Common myeloid progenitor, CD34-positive (primary cell): ENCODE measurements around the gene SMARCC1.

ENCODE experiments used
- CTCF ChIA-PET: fragments of 350-600 bp; sonication (Branson Sonifier 250); formaldehyde crosslinking; loops from one replicate; lab custom pipeline; 2021; ENCODE audit warnings: antibody characterized with exemption; lab: Charles Lee
- POLR2A ChIA-PET: fragments of 350-600 bp; sonication (Branson Sonifier 250); formaldehyde crosslinking; loops from one replicate; lab custom pipeline; 2021; ENCODE audit warnings: antibody characterized with exemption; lab: Charles Lee
- DNase-seq, 3 donors: peaks; one replicate each; pipeline versions ENCODE4 v3.0.0 to v3.0.0-alpha.2; 2013
- H3K27ac ChIP-seq, 2 experiments: 1 replicate in 1 of 2; 2 replicates in 1 of 2; pipeline ENCODE4 v1.7.0; 2013; ENCODE audit warnings: inconsistent platforms in 2 of 2, low read length in 2 of 2, mild to moderate bottlenecking in 2 of 2, low read depth in 1 of 2, moderate library complexity in 1 of 2; ENCODE audit not compliant: severe bottlenecking in 2 of 2, insufficient read depth in 1 of 2, poor library complexity in 1 of 2
- H3K27me3 ChIP-seq, 5 experiments: replicated peaks in 2 of 5; 1 replicate in 3 of 5; 2 replicates in 2 of 5; pipeline versions ENCODE4 v1.6.1 to v1.7.0; 2013; ENCODE audit warnings: low read length in 4 of 5, mild to moderate bottlenecking in 2 of 5, moderate library complexity in 2 of 5, inconsistent platforms in 1 of 5; ENCODE audit not compliant: insufficient read depth in 5 of 5, control insufficient read depth in 4 of 5
- H3K36me3 ChIP-seq, 4 experiments: 1 replicate in 2 of 4; 2 replicates in 2 of 4; pipeline versions ENCODE4 v1.6.1 to v1.7.0; 2013; ENCODE audit warnings: low read length in 3 of 4, control low read depth in 1 of 4, mild to moderate bottlenecking in 1 of 4; ENCODE audit not compliant: control insufficient read depth in 4 of 4, insufficient read depth in 4 of 4
- H3K4me1 ChIP-seq, 4 experiments: 1 replicate in 3 of 4; 2 replicates in 1 of 4; pipeline versions ENCODE4 v1.6.1 to v1.7.1; 2013; ENCODE audit warnings: low read length in 3 of 4, mild to moderate bottlenecking in 3 of 4, control low read depth in 1 of 4, inconsistent platforms in 1 of 4, moderate library complexity in 1 of 4; ENCODE audit not compliant: control insufficient read depth in 4 of 4, insufficient read depth in 4 of 4; ENCODE audit errors: control extremely low read depth in 1 of 4
- H3K4me3 ChIP-seq, 7 experiments: 1 replicate in 4 of 7; 2 replicates in 3 of 7; pipeline versions ENCODE4 v1.5.1 to v1.7.0; 2013; ENCODE audit warnings: mild to moderate bottlenecking in 7 of 7, low read length in 6 of 7, moderate library complexity in 6 of 7, inconsistent platforms in 2 of 7, low read depth in 2 of 7, control low read depth in 1 of 7; ENCODE audit not compliant: insufficient read depth in 4 of 7, control insufficient read depth in 1 of 7; ENCODE audit errors: extremely low read depth in 1 of 7
- H3K9me3 ChIP-seq, 5 experiments: 1 replicate in 4 of 5; 2 replicates in 1 of 5; pipeline versions ENCODE4 v1.6.1 to v1.7.1; 2013; ENCODE audit warnings: low read length in 4 of 5, mild to moderate bottlenecking in 2 of 5, inconsistent platforms in 1 of 5, low read depth in 1 of 5, moderate library complexity in 1 of 5; ENCODE audit not compliant: control insufficient read depth in 4 of 5, insufficient read depth in 2 of 5; ENCODE audit errors: control extremely low read depth in 1 of 5
- WGBS: methylation state at CpG from one replicate; pipeline ENCODE4 v1.1.5; 2013; ENCODE audit not compliant: insufficient coverage; 5-methylcytosine and 5-hydroxymethylcytosine counted together

Gene SMARCC1

DNA sequence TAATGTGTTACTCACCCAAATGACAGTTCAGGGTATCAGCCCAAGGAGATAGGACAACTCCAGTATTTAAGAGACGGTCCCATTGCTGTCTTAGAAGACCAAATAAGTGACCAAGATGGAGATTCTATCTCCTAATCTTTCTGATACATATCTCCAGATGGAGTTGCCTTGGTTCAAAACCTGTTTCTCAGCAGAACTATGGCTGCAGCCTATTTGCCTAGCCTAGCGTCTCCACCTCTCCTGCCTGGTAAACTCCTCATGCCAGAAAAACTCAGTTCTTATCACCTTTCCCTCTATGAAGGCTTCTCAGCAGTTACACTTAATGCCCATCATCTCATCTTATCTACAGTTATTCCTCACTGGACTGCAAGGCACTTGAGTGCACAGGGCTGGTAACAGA is 201.8 kb downstream of the SMARCC1 start:
- WGBS = 95% methylated on average over 2 of the region's 2 CpGs
- ChIA-PET POLR2A (no interaction called here), CTCF (no interaction called here)
- Histone ChIP-seq H3K9me3 (no peaks in the 10 kb centered on the region), H3K4me3 (no peak overlapping the region), H3K36me3 (peaks cover 0 to 3% (median under 1%) of the 10 kb centered on the region in 4 experiments), H3K27ac (no peak overlapping the region), H3K27me3 (peaks cover 0 to 55% (median 16%) of the 10 kb centered on the region in 5 experiments), H3K4me1 (peaks cover 0 to 18% (median 16%) of the 10 kb centered on the region in 4 experiments)
- DNase-seq = no peak

DNA sequence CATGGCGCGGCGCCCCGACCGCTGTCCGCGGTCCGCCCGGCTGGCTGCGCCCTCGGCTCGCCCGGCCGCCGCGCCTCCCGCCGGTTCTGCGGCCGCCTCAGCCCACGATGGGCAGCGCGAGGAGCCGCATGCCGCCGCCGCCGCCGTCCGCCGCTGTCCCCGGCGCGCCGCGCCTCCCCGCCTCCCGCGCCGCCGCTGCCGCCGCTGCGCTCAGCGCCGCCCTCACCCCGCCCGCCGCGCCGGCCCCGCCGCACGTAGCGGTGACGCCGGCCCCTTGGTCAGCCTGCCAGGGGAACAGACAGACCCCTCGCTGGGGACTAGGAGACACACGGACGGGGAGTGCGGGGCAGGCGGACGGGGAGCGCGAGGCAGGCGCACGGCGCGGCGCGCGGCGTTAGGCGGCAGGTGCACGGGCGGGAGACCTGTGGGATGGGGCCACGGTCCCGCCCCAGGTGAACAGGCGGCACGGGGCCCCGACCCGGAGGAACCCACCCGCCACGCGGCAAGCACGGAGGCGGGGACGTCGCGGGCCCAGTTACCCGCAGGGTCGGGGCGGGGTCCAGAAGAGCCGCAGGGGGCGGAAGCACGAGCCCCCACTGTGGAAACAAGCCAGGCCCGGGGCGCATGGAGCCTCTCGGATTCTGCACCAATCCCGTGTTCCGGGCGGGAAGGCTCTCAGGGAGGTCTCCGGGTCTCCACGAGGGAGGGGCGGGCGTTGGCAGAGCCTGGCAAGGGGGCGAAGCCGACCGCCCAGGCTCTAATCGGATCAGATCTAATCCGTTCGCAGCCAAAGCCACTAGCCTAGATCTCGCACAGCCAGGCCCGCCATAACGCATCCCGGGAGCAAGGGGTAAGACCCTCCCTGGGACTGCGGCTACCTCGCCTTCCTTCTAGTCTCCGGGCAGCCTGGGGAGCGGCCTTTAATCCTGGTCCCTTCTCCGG is 202.7 kb downstream of the SMARCC1 start, which contains the start of gene CSPG5:
CSPG5 (minus strand) TSS at position 175 of the 942 bp plus-strand sequence; CDS start at position 3, 172 bp downstream.
- CTCF ChIA-PET = no interaction called here
- POLR2A ChIA-PET = no interaction called here

DNA sequence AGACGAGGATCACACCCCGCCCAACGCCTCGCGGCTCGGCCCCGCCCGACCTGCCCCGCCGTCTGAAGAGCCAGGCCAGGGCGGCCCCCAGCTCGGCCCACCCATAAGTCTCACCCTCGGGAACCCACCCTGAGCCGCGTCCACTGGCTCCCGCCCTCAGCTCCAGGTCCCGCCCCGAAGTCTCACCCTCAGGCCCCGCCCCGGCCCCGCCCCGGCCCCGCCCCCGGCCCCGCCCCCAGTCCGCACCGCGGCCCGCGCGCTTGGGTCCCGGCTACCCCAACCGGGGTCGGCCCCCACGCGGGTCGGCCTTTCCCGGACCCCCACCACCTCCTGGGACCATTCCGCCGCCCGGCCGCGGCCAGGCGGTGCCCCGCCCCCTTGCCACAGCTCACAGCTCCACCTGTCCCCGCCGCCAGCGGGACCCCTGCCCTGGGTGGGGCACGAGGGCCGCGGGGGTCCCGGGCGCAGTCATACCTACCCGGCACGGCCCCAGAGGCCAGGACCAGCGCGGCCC is 203.5 kb downstream of the SMARCC1 start:
- Histone ChIP-seq H3K36me3 (no peaks in the 10 kb centered on the region), H3K9me3 (no peaks in the 10 kb centered on the region), H3K4me3 (peak overlapping the region in 6 of 7 experiments; percentile 32 to 73 (median 59)), H3K4me1 (peaks cover 0 to 18% (median 16%) of the 10 kb centered on the region in 4 experiments), H3K27me3 (peaks cover 0 to 59% (median 20%) of the 10 kb centered on the region in 5 experiments), H3K27ac (no peak overlapping the region)
- 0% methylated on average over 16 of the region's 57 CpGs for WGBS
- POLR2A ChIA-PET = interaction anchor here (0.5 kb wide), 1 partner anchor 136 kb away, joined by 4 read pairs; no protein-coding TSS in a partner anchor
- DNase-seq = peak; percentile 12 to 44 (median 31)
- CTCF ChIA-PET = no interaction called here

More for the DNA sequence above, 202.7 kb downstream of the SMARCC1 start, which contains the start of gene CSPG5:
- H3K27me3 ChIP-seq = peaks cover 0 to 57% (median 18%) of the 10 kb centered on the region in 5 experiments
- H3K4me1 ChIP-seq = peaks cover 0 to 18% (median 16%) of the 10 kb centered on the region in 4 experiments
- H3K9me3 ChIP-seq = no peaks in the 10 kb centered on the region
- H3K4me3 ChIP-seq = peak within 1 kb of the TSS; percentile 21 to 73 (median 63)
- under 1% methylated on average over 105 of the region's 121 CpGs for WGBS
- no peak within 1 kb of the TSS for H3K27ac ChIP-seq
- no peaks in the 10 kb centered on the region for H3K36me3 ChIP-seq
- peak in 2 of 3 donors; percentile 25 to 41 for DNase-seq

DNA sequence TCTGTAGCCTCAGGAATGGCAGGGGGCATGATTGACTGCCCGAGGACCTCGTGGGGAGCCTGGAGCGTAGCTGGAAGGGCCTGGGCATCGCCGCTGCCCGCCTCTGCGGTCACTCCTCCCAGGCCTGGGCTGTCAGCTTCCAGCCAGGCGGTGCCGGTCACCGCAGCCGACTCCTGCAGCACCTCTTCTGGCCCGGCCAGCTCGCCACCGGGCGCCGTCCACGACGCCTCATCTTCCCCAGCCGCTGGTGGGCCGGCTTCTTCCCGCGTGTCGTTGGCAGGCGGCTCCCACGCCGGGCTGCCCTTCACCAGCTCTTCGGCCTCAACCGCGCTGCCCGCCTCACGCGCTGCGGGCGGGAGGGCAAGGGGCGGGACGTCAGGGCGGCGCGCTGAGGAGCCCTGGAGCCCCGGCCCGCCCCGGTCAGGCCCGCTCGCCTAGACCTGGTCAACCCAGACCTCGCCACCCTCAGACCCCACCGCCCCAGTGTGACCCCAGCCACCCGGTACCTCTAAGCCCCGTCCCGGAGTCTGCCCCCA is 204.0 kb downstream of the SMARCC1 start:
- CTCF ChIA-PET = no interaction called here
- Histone ChIP-seq H3K36me3 (no peaks in the 10 kb centered on the region), H3K9me3 (no peaks in the 10 kb centered on the region), H3K27ac (no peak overlapping the region), H3K4me3 (peak overlapping the region in 5 of 7 experiments; percentile 45 to 73 (median 48)), H3K4me1 (peaks cover 0 to 18% (median 16%) of the 10 kb centered on the region in 4 experiments), H3K27me3 (peaks cover 0 to 59% (median 22%) of the 10 kb centered on the region in 5 experiments)
- POLR2A ChIA-PET = interaction anchor here (0.5 kb wide), 1 partner anchor 136 kb away, joined by 4 read pairs; no protein-coding TSS in a partner anchor
- WGBS = 11% methylated on average over 26 of the region's 49 CpGs
- peak in 1 of 3 donors; percentile 17 for DNase-seq

DNA sequence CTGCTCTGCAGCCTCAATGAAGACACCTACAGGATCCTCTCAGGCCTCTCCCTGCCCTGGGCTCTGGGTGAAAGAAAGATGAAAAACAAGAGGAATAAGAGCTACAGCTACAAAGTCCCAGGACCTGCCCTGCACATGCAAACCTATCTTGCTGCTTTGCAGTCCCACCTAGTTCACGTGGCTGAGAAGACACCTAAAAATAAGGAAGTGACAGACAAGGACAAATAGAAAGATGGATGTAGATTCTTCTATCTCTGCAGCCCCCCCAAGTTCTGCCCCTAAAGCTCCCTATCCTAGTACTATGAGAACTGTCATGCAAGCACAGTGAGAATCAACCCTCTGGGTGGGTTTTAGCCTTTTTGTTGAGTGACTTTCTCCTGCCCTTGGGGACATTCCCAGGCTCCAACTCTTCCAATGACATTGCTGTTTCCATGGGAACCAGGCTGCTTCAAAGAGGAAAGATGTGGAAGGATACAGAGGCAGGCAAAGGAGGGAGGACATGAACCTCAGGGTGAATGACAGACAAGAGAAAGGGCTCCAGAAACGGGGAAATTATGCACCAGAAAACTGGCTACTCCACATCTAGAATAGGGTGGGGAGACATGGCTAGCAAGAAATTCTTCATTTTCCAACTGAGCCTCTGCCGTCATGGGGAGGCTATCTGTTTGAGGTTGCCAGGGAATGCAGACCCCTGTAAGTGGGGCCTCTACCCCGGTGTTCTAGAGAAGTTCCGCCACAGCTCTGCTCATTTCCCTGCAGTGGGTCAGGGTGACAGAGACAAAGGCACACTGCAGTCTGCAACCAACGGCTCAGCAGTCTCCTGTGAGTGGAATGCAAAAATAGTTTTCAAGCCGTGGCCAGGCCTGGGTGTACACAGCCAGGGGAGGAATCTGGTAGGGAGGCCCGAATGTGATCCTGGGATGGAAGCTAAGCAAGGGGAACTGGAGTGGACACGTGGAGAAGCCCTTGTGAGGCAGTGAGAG is 208.2 kb downstream of the SMARCC1 start:
- 90% methylated on average over 7 of the region's 9 CpGs for WGBS
- POLR2A ChIA-PET = no interaction called here
- CTCF ChIA-PET = interaction anchor here (1.1 to 1.8 kb wide), 2 partner anchors 10 to 152 kb away, joined by 3 to 5 read pairs; no protein-coding TSS in a partner anchor

More for the DNA sequence above, 208.2 kb downstream of the SMARCC1 start:
- H3K36me3 ChIP-seq = no peaks in the 10 kb centered on the region
- no peak for DNase-seq
- no peaks in the 10 kb centered on the region for H3K9me3 ChIP-seq
- no peak overlapping the region for H3K27ac ChIP-seq
- H3K27me3 ChIP-seq = peaks cover 0 to 31% (median 12%) of the 10 kb centered on the region in 5 experiments
- H3K4me1 ChIP-seq = peaks cover 0 to 10% (median 9%) of the 10 kb centered on the region in 4 experiments
- H3K4me3 ChIP-seq = no peak overlapping the region
